Measurements from ENCODE around the gene DIAPH3. TPM values are rescaled to one million over a fixed set of nuclear protein-coding genes. Genes with fewer than 3 reads are reported as not detected.

Gene DIAPH3
- total and polyA plus RNA-seq, 8 donors, result 3.3 to 19.1 (median 10.6) TPM

GRCh38 chr13:59677966-59678814 is 485.5 kb downstream of the DIAPH3 start:
- H3K4me3 ChIP-seq, result no peak overlapping the region
- H3K36me3 ChIP-seq, result no peaks in the 10 kb centered on the region
- intact Hi-C loops (cut with DNase I), result loop anchor here in 1 of 2 donors (5.0 kb wide), 1 partner anchor 286 kb away; no protein-coding TSS in a partner anchor
- no peaks in the 10 kb centered on the region for H3K9me3 ChIP-seq
- peak overlapping the region in 1 of 2 donors; percentile 22 for H3K27ac ChIP-seq
- ATAC-seq (peak; percentile 90), DNase-seq (peak in 1 of 4 donors; percentile 47)
- no peaks in the 10 kb centered on the region for H3K27me3 ChIP-seq
- H3K4me1 ChIP-seq, result peaks cover 0 to 4% of the 10 kb centered on the region in 2 donors
- TF ChIP-seq CTCF (IDR thresholded peaks at IDR 0.05), result peak; percentile 68 to 69

- H3K27ac ChIP-seq, result peak overlapping the region in 1 of 2 donors; percentile 22
- intact Hi-C loops (cut with DNase I), result loop anchor here in 1 of 2 donors (5.0 kb wide), 1 partner anchor 285 kb away; no protein-coding TSS in a partner anchor
- ATAC-seq, result no peak
Observed at GRCh38 chr13:59677430-59677829, 486.3 kb downstream of the DIAPH3 start.

GRCh38 chr13:59674616-59675015 is 489.1 kb downstream of the DIAPH3 start:
- H3K36me3 ChIP-seq, result no peaks in the 10 kb centered on the region
- no peaks in the 10 kb centered on the region for H3K9me3 ChIP-seq
- H3K27me3 ChIP-seq, result no peaks in the 10 kb centered on the region
- H3K27ac ChIP-seq, result no peak overlapping the region
- H3K4me1 ChIP-seq, result peaks cover 0 to 10% of the 10 kb centered on the region in 2 donors
- H3K4me3 ChIP-seq, result no peak overlapping the region
- ATAC-seq (no peak), DNase-seq (no peak)
- intact Hi-C loops (cut with DNase I), result loop anchor here in 1 of 2 donors (5.0 kb wide), 1 partner anchor 282 kb away; no protein-coding TSS in a partner anchor
- TF ChIP-seq CTCF (IDR thresholded peaks at IDR 0.05), result no peak

More at GRCh38 chr13:59677430-59677829, 486.3 kb downstream of the DIAPH3 start:
- Histone ChIP-seq H3K9me3 (no peaks in the 10 kb centered on the region), H3K4me3 (no peak overlapping the region), H3K4me1 (peaks cover 0 to 7% of the 10 kb centered on the region in 2 donors), H3K27me3 (no peaks in the 10 kb centered on the region), H3K36me3 (no peaks in the 10 kb centered on the region)
- TF ChIP-seq CTCF (IDR thresholded peaks at IDR 0.05), result no peak
- no peak for DNase-seq

GRCh38 chr13:59673286-59673685 is 490.4 kb downstream of the DIAPH3 start:
- intact Hi-C loops (cut with DNase I), result no loop called here
- no peak overlapping the region for H3K27ac ChIP-seq

More at GRCh38 chr13:59673286-59673685, 490.4 kb downstream of the DIAPH3 start:
- Histone ChIP-seq H3K36me3 (no peaks in the 10 kb centered on the region), H3K9me3 (no peaks in the 10 kb centered on the region), H3K4me1 (peaks cover 0 to 10% of the 10 kb centered on the region in 2 donors), H3K27me3 (no peaks in the 10 kb centered on the region), H3K4me3 (no peak overlapping the region)
- DNase-seq (no peak), ATAC-seq (no peak)
- TF ChIP-seq CTCF (IDR thresholded peaks at IDR 0.05), result no peak

All from left lung (tissue), 10 donors.